PC-9 (cell line): Measurements from ENCODE around the gene EFHB. TPM values are rescaled to one million over a fixed set of nuclear protein-coding genes. Genes with fewer than 3 reads are reported as not detected.

Experiments
- BruUV-seq: library from RNA; stranded (reverse); fragments of 400-500 nt; replicated peaks from 2 replicates; lab custom pipeline; 2021; lab: Mats Ljungman, UMichigan
- CTCF ChIA-PET: fragments of 300-600 bp; sonication (Branson Sonifier 250); formaldehyde crosslinking; loops from one replicate; lab custom pipeline; 2022; ENCODE audit warnings: antibody characterized with exemption; lab: Charles Lee
- POLR2A ChIA-PET: fragments of 300-600 bp; sonication (Branson Sonifier 250); formaldehyde crosslinking; loops from one replicate; lab custom pipeline; 2022; ENCODE audit warnings: antibody characterized with exemption; ENCODE audit not compliant: unreplicated experiment; lab: Charles Lee
- DNase-seq, 2 experiments: peaks; one replicate each; pipeline versions ENCODE4 v3.0.0 to v3.0.0-alpha.2; 2015 to 2022; ENCODE audit warnings: mixed read lengths in 1 of 2
- H2AFZ ChIP-seq: fragments of 200-600 bp; sonication (generic); 2 replicates; pipeline ENCODE4 v1.8.1; 2017; ENCODE audit warnings: antibody characterized with exemption
- H3F3A ChIP-seq: fragments of 200-600 bp; sonication (generic); 2 replicates; pipeline ENCODE4 v1.8.1; 2017; ENCODE audit warnings: antibody characterized with exemption, mild to moderate bottlenecking, low read depth; ENCODE audit not compliant: insufficient read depth
- H3K27ac ChIP-seq: fragments of 200-600 bp; sonication (generic); 2 replicates; pipeline ENCODE4 v1.6.1; 2016; ENCODE audit warnings: mixed run types
- H3K27me3 ChIP-seq: fragments of 200-600 bp; sonication (generic); 2 replicates; pipeline ENCODE4 v1.6.1; 2016; ENCODE audit warnings: low read depth, mixed run types; ENCODE audit not compliant: insufficient read depth
- H3K36me3 ChIP-seq: fragments of 200-600 bp; sonication (generic); 2 replicates; pipeline ENCODE4 v1.6.1; 2016; ENCODE audit warnings: low read depth, mixed run types
- H3K4me1 ChIP-seq: fragments of 200-600 bp; sonication (generic); replicated peaks from 2 replicates; pipeline ENCODE4 v1.6.1; 2016; ENCODE audit warnings: mixed run types; ENCODE audit not compliant: insufficient read depth
- H3K4me2 ChIP-seq: fragments of 200-600 bp; sonication (generic); 2 replicates; pipeline ENCODE4 v1.6.1; 2017; ENCODE audit warnings: mixed run types
- H3K4me3 ChIP-seq: fragments of 200-600 bp; sonication (generic); 2 replicates; pipeline ENCODE4 v1.6.1; 2016; ENCODE audit warnings: mixed run types
- H3K79me2 ChIP-seq: fragments of 200-600 bp; sonication (generic); 2 replicates; pipeline ENCODE4 v1.6.1; 2017; ENCODE audit warnings: low read depth, mixed run types
- H3K9me2 ChIP-seq: fragments of 200-600 bp; sonication (generic); 2 replicates; pipeline ENCODE4 v1.8.1; 2017; ENCODE audit warnings: mild to moderate bottlenecking; ENCODE audit not compliant: insufficient read depth
- H3K9me3 ChIP-seq: fragments of 200-600 bp; sonication (generic); 2 replicates; pipeline ENCODE4 v1.8.1; 2016; ENCODE audit warnings: low read depth; ENCODE audit not compliant: insufficient read depth
- H4K20me1 ChIP-seq: fragments of 200-600 bp; sonication (generic); 2 replicates; pipeline ENCODE4 v1.8.1; 2017; ENCODE audit not compliant: insufficient read depth
- CTCF ChIP-seq: fragments of 200-600 bp; sonication (generic); conservative IDR thresholded peaks from 2 replicates; pipeline ENCODE4 v1.6.1; 2017; ENCODE audit warnings: mixed run types, antibody characterized with exemption, mild to moderate bottlenecking, moderate library complexity
- EZH2 ChIP-seq: fragments of 200-600 bp; sonication (generic); IDR thresholded peaks from 2 replicates; pipeline ENCODE4 v1.8.0; 2017; ENCODE audit warnings: antibody characterized with exemption, low read depth
- intact Hi-C: fragments of 100-400 bp; cut with micrococcal nuclease; formaldehyde crosslinking; loops from one replicate; pipeline ENCODE4 v1.10.0; 2022; ENCODE audit not compliant: unreplicated experiment
- total RNA-seq: library from RNA; stranded (reverse); gene quantifications from 2 replicates; pipeline ENCODE4 v1.2.3, GENCODE V29; 2021

The EFHB gene
- total RNA-seq, 1 experiment from 2014 or later = 2.8 TPM

GRCh38 chr3:19911452-19911851, 22.6 kb downstream of the EFHB start:
- no peaks in the 10 kb centered on the region for H3K79me2 ChIP-seq
- H3K4me2 ChIP-seq = no peak overlapping the region
- no TSS peak for BruUV-seq
- TF ChIP-seq CTCF (no peak), EZH2 (no peak)
- 0 out of 2 replicates have a peak, but pooled peaks cover 3% of the 10 kb centered on the region for H3K9me3 ChIP-seq
- intact Hi-C loops = no loop called here
- ChIA-PET CTCF (no interaction called here), POLR2A (no interaction called here)
- H4K20me1 ChIP-seq = no peaks in the 10 kb centered on the region
- DNase-seq = no peak
- no peaks in the 10 kb centered on the region for H3F3A ChIP-seq
- no peaks in the 10 kb centered on the region for H3K36me3 ChIP-seq
- no peaks in the 10 kb centered on the region for H3K4me1 ChIP-seq
- no peak overlapping the region for H3K4me3 ChIP-seq
- no peaks in the 10 kb centered on the region for H3K27me3 ChIP-seq
- no peaks in the 10 kb centered on the region for H3K9me2 ChIP-seq
- H3K27ac ChIP-seq = no peak overlapping the region
- no peak overlapping the region for H2AFZ ChIP-seq

- BruUV-seq = no TSS peak
- intact Hi-C loops = no loop called here
- Histone ChIP-seq H3K36me3 (no peaks in the 10 kb centered on the region), H3K4me1 (no peaks in the 10 kb centered on the region), H3K27ac (no peak overlapping the region), H3K9me2 (no peaks in the 10 kb centered on the region), H3K9me3 (0 out of 2 replicates have a peak, but pooled peaks cover 3% of the 10 kb centered on the region), H3K27me3 (no peaks in the 10 kb centered on the region), H4K20me1 (no peaks in the 10 kb centered on the region), H3K4me3 (no peak overlapping the region), H2AFZ (no peak overlapping the region), H3K4me2 (no peak overlapping the region), H3F3A (no peaks in the 10 kb centered on the region), H3K79me2 (no peaks in the 10 kb centered on the region)
- no peak for DNase-seq
- ChIA-PET POLR2A (no interaction called here), CTCF (no interaction called here)
- TF ChIP-seq CTCF = no peak
- TF ChIP-seq EZH2 = no peak
Measured at GRCh38 chr3:19907523-19907922, 26.5 kb downstream of the EFHB start.

GRCh38 chr3:19903649-19904048, 30.4 kb downstream of the EFHB start:
- Histone ChIP-seq H3K9me2 (no peaks in the 10 kb centered on the region), H3K4me3 (no peak overlapping the region), H4K20me1 (no peaks in the 10 kb centered on the region), H2AFZ (no peak overlapping the region), H3F3A (no peaks in the 10 kb centered on the region), H3K4me2 (no peak overlapping the region), H3K79me2 (no peaks in the 10 kb centered on the region), H3K36me3 (no peaks in the 10 kb centered on the region), H3K27ac (no peak overlapping the region), H3K27me3 (no peaks in the 10 kb centered on the region), H3K9me3 (no peaks in the 10 kb centered on the region), H3K4me1 (no peaks in the 10 kb centered on the region; the same call in 1 of the 2 replicates)
- ChIA-PET POLR2A (no interaction called here), CTCF (no interaction called here)
- no peak for DNase-seq
- BruUV-seq = no TSS peak
- intact Hi-C loops = no loop called here
- TF ChIP-seq CTCF (no peak), EZH2 (no peak)
